RCC 7860 (cell line): ENCODE data around the gene NXPH4.

Experiments used
- DNase-seq: peaks from one replicate; pipeline ENCODE4 v3.0.0-alpha.2; 2015; ENCODE audit warnings: low spot score
- FAIRE-seq: peaks from 2 replicates; lab custom pipeline; 2012; peaks lifted over from hg19 to GRCh38; lab: Jason Lieb, UNC

Gene NXPH4

DNA sequence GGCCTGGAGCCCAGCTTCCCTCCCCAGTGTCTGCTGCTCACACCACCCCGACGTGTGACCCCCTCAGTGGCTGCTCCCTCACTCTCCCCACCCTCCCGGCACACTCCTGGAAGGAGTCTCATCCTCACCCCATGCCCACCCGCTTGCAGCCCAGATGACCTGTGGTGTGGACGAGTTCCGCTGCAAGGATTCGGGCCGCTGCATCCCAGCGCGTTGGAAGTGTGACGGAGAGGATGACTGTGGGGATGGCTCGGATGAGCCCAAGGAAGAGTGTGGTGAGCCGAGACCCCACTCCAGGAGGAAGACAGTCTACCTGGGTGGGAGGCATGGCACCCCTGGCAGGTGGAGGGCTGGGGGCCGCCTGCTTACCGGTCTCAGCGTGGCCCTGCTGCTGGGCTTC lies 15.0 kb upstream of the NXPH4 start:
- FAIRE-seq (no peak), DNase-seq (no peak)

DNA sequence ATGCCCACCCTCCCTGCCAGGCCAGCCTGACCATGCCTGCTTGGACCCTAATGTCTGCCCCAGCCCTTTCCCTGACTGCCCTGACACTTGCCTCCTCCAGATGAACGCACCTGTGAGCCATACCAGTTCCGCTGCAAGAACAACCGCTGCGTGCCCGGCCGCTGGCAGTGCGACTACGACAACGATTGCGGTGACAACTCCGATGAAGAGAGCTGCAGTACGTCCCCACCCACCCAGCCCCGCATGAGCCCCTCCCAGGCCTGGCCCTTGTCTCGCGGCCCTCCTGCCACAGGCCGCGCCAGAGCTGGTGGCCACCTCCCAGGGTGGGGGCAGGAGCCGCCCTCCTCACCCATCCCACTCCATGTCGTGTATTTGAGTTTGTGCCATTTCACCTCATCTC lies 14.3 kb upstream of the NXPH4 start:
- DNase-seq (no peak), FAIRE-seq (no peak)

DNA sequence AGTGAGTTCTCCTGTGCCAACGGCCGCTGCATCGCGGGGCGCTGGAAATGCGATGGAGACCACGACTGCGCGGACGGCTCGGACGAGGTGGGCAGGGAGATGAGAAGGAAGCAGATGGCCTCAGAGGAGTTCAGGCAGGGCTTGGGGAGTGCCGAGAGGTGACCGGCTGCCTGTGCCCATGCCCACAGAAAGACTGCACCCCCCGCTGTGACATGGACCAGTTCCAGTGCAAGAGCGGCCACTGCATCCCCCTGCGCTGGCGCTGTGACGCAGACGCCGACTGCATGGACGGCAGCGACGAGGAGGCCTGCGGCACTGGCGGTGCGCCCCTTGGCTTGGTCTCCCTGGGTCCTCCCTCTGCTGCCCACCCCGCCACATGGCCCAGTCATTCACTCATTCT lies 13.4 kb upstream of the NXPH4 start:
- FAIRE-seq: no peak
- no peak for DNase-seq

DNA sequence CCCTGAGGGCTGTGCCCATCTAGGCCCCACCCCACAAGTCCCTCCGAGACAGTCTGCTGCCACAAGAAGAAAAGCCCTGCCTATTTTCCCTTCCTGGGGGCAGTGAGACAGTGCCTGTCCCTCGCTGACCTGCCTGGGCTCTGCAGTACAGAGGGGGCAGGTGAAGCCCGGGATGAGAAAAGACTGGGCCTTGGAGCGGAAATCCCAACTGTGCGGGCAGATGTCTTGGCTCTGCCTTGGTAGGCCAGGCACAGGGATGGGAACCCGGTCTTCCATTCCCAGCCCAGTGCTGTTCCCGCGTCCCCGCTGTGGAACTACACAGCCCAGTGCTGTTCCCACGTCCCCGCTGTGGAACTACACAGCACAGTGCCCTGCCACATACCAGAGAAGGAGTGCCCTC lies 12.8 kb upstream of the NXPH4 start:
- no peak for DNase-seq
- FAIRE-seq: no peak

DNA sequence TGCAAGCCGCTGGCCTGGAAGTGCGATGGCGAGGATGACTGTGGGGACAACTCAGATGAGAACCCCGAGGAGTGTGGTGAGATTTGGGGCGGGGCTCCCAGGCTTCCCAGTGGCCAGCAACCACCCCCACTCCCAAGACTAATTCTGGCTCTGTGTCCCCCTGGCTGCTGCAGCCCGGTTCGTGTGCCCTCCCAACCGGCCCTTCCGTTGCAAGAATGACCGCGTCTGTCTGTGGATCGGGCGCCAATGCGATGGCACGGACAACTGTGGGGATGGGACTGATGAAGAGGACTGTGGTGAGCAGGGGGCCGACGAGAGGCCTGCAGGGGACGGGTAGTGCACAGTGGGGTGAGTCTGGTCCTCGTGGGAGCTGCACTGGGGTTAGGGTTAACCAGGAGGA lies 12.1 kb upstream of the NXPH4 start:
- FAIRE-seq (no peak), DNase-seq (no peak)

DNA sequence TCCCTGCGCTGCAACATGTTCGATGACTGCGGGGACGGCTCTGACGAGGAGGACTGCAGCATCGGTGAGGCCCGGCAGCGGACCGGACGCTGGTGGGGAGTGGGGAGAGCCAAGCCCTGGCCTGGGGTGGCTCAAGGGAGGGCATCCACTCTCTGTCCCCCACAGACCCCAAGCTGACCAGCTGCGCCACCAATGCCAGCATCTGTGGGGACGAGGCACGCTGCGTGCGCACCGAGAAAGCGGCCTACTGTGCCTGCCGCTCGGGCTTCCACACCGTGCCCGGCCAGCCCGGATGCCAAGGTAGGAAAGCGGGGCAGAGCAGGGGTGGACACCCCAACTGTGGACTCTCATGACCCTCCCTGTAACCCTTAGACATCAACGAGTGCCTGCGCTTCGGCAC lies 11.4 kb upstream of the NXPH4 start:
- DNase-seq (no peak), FAIRE-seq (no peak)

DNA sequence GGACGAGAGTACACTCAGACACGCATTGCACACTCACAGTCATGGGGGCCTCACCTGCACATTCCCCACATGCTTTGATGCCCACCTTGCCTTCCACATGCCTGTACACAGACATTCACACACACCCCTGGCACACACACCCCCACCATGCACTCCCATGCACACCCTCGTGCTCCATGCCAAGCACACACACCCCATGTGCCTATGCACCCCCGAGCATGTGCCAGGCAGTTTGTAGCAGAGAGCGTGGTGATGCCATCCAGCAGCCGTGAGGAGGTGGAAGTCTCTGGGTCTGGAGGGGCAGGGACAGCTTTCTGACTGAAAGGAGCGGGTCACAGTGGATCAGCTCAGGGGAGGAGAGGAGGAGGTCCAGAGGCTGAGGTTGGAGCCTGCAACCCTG lies 10.7 kb upstream of the NXPH4 start:
- no peak for FAIRE-seq
- DNase-seq: no peak

DNA sequence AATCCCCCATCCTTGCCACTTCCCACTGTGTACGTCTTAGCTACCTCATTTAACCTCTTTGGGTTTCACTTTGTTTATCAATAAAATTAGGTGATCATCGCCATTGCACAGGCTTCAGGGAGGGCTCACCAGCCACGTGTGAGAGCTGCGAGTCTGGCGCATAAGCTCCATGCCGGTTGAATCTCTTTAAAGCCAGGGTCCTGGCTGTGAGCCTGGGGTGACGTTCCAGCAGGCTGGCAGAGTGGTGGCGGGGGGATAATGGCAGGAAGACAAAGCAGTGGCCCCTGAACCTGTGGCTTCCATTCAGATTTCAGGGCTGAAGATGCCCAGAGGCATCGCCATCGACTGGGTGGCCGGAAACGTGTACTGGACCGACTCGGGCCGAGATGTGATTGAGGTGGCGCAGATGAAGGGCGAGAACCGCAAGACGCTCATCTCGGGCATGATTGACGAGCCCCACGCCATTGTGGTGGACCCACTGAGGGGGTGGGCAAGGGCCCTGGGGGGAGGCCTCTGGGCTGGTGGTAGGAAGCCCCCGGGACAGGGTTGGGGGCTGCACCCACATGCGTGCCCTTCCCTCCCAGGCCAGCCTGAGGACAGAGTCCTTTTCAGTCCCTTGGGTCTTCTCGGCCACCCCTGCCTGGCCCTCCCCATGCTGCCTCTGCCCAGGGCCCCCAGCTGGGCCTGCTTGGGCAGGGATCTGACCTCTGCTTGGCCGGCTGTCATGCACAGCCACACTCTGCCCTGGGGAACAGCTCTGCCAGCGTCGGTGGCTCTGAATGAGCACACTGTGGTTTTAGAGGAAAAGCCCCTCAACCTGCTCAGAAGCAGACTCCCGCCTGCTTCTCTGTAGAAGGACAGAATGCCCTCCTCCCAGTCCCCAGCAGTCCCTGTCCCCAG lies 8.6 kb upstream of the NXPH4 start:
- FAIRE-seq: no peak

DNA sequence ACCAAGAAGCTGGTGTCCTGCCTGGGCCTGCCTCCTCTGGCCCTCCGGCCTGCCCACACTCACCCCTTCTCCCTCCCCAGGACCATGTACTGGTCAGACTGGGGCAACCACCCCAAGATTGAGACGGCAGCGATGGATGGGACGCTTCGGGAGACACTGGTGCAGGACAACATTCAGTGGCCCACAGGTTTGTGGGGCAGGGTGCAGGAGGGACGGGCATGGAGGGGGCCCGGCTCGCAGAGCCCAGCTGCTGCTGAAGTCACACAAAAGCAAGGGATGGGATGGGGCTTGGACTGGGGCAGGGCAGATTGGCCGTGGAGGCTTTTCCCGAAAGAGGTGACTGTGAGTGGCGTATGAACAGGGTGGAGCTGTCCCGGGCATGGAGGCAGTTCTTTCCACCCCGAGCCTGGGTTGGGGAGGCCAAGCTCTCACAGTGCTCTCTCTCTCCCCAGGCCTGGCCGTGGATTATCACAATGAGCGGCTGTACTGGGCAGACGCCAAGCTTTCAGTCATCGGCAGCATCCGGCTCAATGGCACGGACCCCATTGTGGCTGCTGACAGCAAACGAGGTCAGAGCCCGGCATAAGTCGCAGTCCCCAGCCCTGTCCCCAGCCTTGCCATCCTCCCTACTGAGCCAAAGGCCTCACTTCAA lies 7.8 kb upstream of the NXPH4 start:
- FAIRE-seq (no peak), DNase-seq (no peak)

More for the DNA sequence above, 8.6 kb upstream of the NXPH4 start:
- no peak for DNase-seq

DNA sequence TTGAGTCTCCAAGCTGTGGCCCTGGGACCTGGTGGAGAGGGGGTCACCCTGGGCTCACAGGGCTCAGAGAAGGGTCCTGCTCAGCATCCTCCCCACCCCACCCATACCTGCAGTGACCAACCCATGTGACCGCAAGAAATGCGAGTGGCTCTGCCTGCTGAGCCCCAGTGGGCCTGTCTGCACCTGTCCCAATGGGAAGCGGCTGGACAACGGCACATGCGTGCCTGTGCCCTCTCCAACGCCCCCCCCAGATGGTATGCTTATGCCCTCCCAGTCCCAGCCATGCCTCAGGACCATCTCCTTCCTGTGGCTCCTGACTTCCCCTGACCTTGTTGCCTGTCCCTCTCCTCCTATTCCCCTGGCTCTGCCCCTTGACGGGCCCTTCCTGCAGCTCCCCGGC lies 6.7 kb upstream of the NXPH4 start:
- FAIRE-seq (no peak), DNase-seq (no peak)

DNA sequence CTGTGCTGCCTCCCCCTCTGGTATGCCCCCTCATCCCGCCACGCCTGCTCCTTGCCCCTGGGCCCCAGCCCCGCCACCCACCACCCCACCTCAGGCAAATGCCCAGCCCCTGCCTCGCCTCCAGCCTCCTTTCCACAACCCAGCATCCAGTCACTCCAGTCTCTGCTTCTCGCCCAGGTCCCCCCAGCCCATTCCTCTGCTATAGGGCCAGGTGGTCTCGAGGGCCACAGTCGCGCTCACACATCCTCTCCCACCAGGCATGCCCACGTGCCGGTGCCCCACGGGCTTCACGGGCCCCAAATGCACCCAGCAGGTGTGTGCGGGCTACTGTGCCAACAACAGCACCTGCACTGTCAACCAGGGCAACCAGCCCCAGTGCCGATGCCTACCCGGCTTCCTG lies 6.1 kb upstream of the NXPH4 start:
- FAIRE-seq (no peak), DNase-seq (no peak)

DNA sequence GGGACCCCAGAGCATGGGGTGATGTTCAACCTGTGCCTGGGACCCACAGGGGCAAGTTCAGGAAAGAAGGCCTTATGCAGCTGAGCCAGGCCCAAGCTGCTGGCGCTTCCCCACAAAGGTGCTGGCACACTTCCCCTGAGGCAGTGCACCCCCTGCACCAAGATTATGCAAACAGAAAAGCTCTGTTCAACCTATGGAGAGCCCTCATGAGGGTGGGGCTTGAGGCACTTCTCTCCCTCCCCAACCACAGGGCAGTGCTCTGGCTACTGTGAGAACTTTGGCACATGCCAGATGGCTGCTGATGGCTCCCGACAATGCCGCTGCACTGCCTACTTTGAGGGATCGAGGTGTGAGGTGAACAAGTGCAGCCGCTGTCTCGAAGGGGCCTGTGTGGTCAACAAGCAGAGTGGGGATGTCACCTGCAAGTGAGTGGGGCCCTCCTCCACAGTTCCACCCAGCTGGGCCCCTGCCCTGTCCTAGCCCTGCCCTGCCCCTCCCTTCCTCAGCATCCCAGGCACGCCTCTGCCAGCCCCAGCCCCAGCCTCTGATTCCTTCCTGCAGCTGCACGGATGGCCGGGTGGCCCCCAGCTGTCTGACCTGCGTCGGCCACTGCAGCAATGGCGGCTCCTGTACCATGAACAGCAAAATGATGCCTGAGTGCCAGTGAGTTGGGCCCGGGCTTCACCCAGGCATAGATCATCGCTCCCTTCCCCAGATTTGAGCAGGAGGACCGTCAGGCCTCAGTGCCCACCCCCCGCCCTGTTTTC lies 5.5 kb upstream of the NXPH4 start:
- no peak for FAIRE-seq
- no peak for DNase-seq

DNA sequence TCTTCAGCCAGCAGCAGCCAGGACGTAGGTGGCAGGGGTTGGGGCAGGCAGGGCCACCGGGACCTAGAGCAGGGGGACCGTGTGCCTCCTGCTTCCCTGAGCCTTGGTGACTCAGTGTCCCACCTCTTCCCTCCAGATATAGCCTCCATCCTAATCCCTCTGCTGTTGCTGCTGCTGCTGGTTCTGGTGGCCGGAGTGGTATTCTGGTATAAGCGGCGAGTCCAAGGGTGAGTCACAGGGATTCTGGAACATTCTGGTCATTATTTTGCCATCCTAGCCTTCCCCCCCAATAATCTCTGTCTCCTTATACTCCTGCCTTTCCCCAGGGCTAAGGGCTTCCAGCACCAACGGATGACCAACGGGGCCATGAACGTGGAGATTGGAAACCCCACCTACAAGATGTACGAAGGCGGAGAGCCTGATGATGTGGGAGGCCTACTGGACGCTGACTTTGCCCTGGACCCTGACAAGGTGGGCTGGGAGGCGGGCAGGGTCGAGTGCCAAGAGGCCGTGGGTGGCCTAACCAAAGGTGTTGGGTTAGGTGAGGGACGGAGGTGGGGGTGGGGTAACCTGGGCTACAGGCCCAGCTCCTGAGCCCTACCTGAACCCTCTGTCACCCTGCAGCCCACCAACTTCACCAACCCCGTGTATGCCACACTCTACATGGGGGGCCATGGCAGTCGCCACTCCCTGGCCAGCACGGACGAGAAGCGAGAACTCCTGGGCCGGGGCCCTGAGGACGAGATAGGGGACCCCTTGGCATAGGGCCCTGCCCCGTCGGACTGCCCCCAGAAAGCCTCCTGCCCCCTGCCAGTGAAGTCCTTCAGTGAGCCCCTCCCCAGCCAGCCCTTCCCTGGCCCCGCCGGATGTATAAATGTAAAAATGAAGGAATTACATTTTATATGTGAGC lies 4.5 kb upstream of the NXPH4 start:
- FAIRE-seq (no peak), DNase-seq (no peak)

DNA sequence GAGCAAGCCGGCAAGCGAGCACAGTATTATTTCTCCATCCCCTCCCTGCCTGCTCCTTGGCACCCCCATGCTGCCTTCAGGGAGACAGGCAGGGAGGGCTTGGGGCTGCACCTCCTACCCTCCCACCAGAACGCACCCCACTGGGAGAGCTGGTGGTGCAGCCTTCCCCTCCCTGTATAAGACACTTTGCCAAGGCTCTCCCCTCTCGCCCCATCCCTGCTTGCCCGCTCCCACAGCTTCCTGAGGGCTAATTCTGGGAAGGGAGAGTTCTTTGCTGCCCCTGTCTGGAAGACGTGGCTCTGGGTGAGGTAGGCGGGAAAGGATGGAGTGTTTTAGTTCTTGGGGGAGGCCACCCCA lies 3.9 kb upstream of the NXPH4 start:
- DNase-seq (no peak), FAIRE-seq (no peak)

DNA sequence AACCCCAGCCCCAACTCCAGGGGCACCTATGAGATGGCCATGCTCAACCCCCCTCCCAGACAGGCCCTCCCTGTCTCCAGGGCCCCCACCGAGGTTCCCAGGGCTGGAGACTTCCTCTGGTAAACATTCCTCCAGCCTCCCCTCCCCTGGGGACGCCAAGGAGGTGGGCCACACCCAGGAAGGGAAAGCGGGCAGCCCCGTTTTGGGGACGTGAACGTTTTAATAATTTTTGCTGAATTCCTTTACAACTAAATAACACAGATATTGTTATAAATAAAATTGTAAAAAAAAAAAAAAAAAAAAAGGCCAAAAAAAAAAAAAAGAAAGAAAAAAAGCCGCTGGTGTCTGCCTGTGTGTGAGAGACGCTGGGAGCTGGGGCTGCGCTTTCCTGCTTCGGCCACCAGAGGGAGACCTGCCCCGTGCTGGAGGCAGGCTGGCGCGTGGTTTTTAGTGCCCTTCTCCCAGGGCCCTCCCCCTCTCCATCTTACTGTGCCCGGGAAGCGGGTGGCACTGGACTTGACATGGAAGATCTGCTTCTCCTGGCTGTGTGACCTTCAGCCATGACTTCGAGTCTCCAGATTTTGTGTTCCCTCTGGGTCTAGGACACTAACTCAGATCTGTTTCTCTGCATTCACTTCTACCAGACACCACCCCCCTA lies 3.4 kb upstream of the NXPH4 start:
- peak; percentile 50 for DNase-seq
- peak; percentile 59 for FAIRE-seq

DNA sequence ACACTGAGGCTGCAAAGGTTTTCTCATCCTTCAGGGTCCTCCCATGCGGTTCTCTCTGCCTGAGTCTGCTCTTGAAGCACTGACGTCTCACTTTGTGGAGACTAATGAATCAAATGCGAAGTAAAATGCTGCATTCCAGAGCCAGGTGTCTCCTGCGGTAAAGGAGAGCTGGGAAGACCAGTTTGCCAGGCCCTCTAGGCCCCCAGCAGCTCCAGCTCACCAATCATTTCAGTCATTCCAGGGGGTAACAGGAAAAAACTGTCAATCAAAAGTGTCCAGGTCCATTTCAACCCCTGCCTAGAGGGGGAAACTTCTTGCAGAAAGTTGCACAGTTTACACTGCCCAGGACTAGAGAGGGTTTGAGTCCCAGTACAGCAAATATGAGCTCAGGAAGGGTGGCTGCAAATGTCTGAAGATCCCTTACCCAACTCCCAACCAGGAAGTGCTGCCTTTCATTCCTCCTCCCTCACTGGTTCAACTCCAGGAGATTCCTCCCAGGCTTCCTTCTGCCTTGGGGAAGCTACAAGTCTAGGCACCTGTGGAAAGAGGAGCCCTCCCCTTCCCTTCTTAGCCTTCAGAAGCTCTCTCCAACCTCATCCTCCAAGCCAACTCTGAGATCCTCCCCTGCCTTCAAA lies 2.7 kb upstream of the NXPH4 start:
- FAIRE-seq (no peak), DNase-seq (no peak)

DNA sequence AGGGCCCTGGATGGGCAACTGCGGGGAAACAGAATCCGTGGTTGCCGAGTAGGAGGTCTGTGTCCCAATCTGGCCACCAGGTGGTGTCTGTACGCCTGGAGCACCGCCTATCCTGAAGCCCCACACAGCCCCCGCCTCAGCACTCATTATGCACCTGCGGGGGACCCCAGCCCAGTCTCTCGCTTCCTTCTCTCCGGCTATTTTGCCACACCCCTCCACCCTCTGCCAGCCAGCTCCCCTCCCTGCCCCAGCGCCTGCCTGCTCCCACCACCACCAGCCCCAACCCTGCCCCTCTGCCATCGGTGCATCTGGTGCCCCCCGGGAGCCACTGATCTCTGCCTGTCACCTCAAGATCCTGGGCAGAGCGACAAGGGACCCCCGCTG lies 2.2 kb upstream of the NXPH4 start:
- DNase-seq (peak; percentile 31), FAIRE-seq (no peak)

DNA sequence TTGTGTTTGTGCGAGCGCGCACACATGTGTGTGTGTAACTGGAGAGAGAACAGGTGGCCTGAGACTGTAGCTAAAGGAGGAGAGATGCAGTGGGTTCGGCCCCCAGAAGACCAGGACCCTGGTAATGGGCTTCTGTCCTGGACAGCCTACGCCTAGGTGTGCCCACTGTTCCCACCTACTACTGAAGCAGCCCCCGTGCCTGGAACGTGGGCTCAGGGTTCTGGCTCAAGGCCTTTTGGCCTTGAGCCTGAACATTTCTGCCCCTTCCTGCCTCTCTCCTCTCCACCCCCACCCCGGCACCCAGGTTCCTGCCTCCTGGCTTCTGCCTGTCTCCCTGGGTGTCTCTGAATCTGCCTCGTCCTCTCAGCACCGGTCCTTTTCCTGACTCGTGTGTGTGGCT lies 1.5 kb upstream of the NXPH4 start:
- no peak for DNase-seq
- no peak for FAIRE-seq

DNA sequence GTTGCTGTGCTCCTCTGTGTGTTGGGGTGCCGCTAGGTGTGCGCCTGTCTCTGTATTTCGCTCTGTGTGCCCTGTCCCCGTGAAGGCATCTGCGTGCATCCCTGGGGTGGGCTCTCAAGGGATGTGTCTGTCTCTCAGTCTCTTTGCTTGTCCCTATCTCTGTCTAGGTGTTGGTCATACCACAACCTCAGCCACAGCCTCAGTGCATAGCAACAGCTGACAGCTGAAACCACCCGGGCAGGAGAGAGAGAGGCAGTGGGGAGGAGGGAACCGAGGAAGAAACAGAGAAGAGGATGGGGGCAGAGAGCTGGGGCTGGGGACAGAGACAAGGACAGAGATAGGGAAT lies 953 bp upstream of the NXPH4 start:
- DNase-seq (no peak), FAIRE-seq (no peak)
